Panc1 (cell line): Measurements from ENCODE around the gene KCND3.

ENCODE experiments used
- CTCF ChIP-seq: fragments of 450-650 bp; IDR thresholded peaks from 2 replicates; pipeline ENCODE4 v1.5.1; 2017; ENCODE audit warnings: mild to moderate bottlenecking
- POLR2AphosphoS5 ChIP-seq: IDR thresholded peaks from 2 replicates; pipeline ENCODE4 v1.6.1; 2012; ENCODE audit warnings: mild to moderate bottlenecking, low read depth, low read length, moderate library complexity
- SIN3A ChIP-seq: IDR thresholded peaks from 2 replicates; pipeline ENCODE4 v1.6.1; 2012; ENCODE audit warnings: low read depth, mild to moderate bottlenecking, low read length, moderate library complexity, borderline replicate concordance; ENCODE audit not compliant: insufficient read depth
- TF ChIP-seq, protein P1 (sequence below), 2 experiments: IDR thresholded peaks; 2 replicates each; pipeline ENCODE4 v1.6.1; 2011 to 2012; ENCODE audit warnings: low read depth in 2 of 2, control low read depth in 1 of 2, low read length in 1 of 2, mild to moderate bottlenecking in 1 of 2, moderate library complexity in 1 of 2; ENCODE audit not compliant: insufficient read depth in 1 of 2

- TF ChIP-seq CTCF = no peak
- TF ChIP-seq, protein P1, sequence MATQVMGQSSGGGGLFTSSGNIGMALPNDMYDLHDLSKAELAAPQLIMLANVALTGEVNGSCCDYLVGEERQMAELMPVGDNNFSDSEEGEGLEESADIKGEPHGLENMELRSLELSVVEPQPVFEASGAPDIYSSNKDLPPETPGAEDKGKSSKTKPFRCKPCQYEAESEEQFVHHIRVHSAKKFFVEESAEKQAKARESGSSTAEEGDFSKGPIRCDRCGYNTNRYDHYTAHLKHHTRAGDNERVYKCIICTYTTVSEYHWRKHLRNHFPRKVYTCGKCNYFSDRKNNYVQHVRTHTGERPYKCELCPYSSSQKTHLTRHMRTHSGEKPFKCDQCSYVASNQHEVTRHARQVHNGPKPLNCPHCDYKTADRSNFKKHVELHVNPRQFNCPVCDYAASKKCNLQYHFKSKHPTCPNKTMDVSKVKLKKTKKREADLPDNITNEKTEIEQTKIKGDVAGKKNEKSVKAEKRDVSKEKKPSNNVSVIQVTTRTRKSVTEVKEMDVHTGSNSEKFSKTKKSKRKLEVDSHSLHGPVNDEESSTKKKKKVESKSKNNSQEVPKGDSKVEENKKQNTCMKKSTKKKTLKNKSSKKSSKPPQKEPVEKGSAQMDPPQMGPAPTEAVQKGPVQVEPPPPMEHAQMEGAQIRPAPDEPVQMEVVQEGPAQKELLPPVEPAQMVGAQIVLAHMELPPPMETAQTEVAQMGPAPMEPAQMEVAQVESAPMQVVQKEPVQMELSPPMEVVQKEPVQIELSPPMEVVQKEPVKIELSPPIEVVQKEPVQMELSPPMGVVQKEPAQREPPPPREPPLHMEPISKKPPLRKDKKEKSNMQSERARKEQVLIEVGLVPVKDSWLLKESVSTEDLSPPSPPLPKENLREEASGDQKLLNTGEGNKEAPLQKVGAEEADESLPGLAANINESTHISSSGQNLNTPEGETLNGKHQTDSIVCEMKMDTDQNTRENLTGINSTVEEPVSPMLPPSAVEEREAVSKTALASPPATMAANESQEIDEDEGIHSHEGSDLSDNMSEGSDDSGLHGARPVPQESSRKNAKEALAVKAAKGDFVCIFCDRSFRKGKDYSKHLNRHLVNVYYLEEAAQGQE (IDR thresholded peaks at IDR 0.05; ENCODE audit: insufficient read depth in 1 of 2, low read depth in 2 of 2, low read length in 1 of 2) = no peak
- TF ChIP-seq POLR2AphosphoS5 = no peak
- no peak for TF ChIP-seq SIN3A
These were observed at the start of gene KCND3 for GRCh38 chr1:111989531-111990025.
